Suppressor macrophage (primary cell): Measurements from ENCODE around the gene HOXB3.

Experiments used
- DNase-seq, 4 experiments: peaks; one replicate each; pipeline ENCODE4 v3.0.0-alpha.2; 2020 to 2022
- total RNA-seq, 17 experiments: gene quantifications; one replicate each; lab custom pipeline; 2026; ENCODE audit warnings: mixed read lengths in 6 of 17, inconsistent platforms in 3 of 17; lab: John Stamatoyannopoulos, UW

Gene HOXB3
- 0 to 2.5 (median 0.08) reads per million in 17 experiments for total RNA-seq

DNA sequence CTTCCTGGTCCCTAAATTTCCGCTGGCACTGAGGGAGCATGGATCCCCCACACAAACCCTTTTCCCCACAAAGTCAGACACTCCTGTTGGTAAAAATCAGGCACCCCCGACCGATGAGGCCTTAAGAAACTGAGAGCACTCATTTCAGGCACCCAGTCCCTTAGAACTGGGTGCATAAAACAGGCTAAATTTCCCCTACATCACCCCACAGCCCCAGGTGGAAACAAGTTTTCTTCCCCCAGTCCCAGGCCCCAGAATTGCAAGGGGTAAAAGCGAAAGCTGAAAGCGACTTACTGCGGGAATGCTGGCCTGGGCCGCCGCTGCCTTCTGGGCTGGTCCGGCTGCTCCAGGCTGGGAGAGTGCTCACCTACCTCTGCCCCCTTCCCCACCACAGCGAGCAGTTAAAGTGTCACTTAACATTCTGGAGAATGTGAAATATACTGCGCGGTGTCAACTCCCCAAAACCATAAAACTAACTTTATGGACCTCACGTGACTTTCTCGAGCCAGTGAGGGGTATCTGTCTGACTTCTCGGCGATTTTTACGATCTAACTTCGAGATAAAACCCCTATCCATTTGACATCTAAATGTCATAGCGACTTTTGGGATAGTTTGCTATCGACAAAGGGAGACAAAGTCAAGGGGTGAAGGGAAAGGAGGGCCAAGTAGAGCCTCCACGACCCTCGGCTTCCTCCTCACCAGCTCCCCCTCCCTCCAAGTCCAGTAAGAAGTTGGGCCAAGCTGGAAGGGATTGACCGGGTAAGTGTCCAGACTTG lies at the start of gene HOXB3:
Gene HOXB3, minus strand, starts transcription at position 411 of the 776 bp plus-strand sequence. CDS start 37,767 bp downstream, outside the sequence.
- peak in 1 of 4 experiments; percentile 14 for DNase-seq

DNA sequence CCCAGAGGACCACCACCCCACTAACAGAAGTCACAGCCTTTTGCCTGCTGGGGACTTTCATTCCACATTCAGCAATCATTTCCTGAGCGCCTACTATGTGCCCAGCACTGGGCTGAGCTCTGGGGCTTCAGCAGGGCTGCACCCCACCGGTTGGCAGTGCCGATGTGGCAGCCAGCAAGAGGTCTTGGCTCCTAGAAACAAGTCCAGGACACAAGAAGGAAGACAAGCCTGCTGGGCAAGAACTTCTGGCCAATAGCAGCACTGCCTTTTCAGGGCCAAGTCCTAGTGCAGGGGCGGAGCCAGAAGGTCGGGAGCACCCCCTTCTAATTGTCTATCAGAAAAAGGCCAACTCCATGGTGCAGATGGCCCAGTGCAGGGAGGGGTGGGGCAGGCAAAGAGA lies 49.1 kb upstream of the HOXB3 start:
- DNase-seq = no peak

DNA sequence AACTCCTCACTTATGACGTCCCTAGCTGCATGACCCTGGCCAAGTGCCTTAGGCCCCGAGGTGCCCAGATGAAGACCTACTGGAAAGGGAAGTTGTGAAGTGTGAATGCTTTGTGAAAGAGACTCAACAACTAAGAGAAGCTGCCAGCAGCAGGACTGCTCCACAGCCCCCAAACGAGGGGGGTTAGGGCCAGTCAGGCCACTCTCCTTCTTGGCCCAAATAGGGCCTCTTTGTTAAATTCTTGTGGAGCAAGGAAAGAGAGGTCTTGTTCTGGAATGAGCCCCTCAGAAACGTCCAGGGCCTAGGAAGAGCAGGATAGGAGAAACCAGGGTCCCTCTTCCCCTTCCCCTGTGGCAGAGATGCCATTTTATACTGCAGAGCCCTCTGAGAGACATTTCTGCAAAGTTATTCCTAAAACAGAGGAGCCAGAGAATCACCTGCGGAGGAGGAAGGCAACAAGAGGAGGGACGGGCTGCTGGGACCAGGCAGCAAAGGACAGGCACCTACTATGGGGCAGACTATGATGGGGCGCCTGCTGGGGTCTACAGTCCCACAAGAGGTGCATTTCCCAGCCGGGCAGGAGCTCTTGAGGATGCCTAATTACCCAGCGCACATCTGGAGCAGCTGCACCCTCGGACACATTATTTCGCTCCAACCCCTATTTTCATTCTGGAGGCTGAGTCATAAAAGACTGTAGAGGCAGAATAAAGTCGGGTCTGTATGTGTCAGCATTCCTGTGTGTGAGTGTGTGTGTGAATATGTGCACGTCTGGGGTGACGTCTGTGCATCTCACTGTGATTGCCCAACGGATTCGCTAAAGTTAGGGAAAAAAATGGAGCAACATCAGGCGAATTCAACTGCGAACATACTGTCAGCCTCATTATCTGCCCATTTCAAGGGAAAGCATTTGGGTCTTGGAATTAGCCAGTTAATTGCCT lies 47.6 kb upstream of the HOXB3 start:
- no peak for DNase-seq

GRCh38 chr17:48636177-48637018 lies 46.4 kb upstream of the HOXB3 start:
- DNase-seq = peak; percentile 61 to 83 (median 69)

DNA sequence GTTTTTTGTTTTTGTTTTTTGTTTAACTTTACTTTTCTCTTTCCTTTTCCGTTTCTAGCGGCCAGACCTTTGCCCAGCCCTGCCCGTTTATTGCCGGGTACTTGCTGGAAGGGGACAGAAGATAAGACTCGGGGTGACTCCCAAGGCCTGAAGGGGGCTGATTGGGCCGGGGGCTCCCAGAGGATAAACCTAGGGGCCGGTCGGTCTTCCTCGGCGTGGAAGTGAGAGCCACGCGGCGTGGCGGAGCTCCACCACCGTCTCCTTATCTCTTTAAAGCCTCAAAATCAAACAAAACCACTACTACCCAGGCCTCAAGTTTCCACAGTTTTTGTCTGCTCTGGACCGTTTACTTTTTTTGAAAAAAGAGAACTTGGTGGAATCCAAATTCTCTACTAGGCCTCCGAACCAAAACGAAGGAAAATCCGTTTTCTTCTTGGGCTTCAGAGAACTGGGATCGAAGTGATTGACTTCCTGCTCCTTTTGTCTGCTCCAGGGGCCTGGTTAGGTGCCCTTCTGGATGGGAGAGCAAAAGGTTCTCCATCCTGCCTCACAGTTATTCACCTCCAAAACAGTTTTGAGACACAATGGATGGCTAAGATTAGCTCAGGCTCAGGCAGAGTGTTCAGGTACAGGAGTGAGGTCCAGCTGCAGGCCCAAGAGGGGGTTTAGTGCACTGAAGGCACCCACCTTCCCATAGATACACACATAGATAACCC lies 44.6 kb upstream of the HOXB3 start:
- no peak for DNase-seq

GRCh38 chr17:48633266-48633677 lies 43.2 kb upstream of the HOXB3 start:
- no peak for DNase-seq

- DNase-seq = no peak
Measured at GRCh38 chr17:48632579-48633265, 42.7 kb upstream of the HOXB3 start.

GRCh38 chr17:48631693-48632578 lies 41.9 kb upstream of the HOXB3 start:
- DNase-seq = no peak

- DNase-seq = no peak
Measured at GRCh38 chr17:48630925-48631692, 41.1 kb upstream of the HOXB3 start.

DNA sequence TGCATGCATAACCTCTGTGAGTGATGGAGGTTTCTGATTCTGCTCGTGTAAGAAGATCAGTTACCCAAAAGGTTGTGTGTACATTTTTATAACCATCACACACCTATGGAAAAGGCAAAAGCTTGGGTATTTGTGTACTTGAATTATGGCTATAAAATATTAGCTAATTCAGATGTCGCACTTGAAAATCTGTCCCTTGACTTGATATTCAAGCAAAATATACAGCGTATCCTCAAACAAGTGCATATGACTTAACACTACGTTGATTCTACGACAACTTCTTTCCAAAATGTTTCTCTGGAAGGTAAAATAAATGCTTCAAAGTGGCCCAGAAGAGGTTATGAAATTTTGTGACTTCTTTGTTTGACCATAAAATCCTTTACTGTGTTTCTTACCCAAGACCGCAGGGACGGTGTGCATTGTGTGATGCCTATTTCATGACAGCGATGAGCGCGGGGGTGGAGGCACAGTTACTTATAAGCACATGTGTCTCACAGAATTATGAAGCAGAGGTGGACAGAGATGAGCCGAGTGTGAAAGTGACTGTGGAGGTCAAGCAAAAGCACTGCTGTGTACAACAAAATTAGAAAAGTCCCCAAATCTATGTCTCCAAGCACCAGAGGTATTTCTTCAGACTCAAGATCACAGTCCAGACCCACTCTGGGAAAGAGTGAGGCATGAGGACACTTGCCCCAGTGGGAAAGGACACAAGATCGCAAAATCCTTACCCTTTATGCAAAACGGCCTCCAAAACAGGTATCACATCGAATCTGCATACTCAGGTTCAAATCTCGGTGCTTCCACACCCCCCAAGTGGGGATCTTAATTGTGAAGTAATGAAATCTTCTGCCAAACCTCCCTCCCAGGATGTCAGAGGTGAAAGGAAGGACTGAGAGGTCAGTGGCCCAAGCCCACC lies 40.2 kb upstream of the HOXB3 start:
- DNase-seq = no peak

DNA sequence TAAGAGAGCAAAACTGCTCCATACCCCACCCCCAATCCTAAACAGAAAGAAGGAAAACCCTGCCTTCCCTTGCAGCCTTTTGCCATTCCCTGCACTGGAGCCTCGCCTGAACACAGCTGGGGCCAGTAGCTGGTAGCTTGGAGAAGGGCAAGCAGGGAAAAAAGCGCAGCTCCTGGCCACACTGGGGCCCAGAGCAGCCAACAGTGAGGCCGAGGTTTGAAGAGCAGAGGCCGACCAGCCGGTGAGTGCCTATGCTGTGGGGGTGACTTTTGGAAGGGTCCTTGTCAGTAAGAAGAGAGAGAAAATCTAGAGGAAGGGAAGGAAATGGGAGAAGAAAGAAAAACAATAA lies 39.3 kb upstream of the HOXB3 start:
- no peak for DNase-seq

GRCh38 chr17:48628649-48629410 lies 38.8 kb upstream of the HOXB3 start:
- DNase-seq = peak; percentile 24 to 64 (median 52)

DNA sequence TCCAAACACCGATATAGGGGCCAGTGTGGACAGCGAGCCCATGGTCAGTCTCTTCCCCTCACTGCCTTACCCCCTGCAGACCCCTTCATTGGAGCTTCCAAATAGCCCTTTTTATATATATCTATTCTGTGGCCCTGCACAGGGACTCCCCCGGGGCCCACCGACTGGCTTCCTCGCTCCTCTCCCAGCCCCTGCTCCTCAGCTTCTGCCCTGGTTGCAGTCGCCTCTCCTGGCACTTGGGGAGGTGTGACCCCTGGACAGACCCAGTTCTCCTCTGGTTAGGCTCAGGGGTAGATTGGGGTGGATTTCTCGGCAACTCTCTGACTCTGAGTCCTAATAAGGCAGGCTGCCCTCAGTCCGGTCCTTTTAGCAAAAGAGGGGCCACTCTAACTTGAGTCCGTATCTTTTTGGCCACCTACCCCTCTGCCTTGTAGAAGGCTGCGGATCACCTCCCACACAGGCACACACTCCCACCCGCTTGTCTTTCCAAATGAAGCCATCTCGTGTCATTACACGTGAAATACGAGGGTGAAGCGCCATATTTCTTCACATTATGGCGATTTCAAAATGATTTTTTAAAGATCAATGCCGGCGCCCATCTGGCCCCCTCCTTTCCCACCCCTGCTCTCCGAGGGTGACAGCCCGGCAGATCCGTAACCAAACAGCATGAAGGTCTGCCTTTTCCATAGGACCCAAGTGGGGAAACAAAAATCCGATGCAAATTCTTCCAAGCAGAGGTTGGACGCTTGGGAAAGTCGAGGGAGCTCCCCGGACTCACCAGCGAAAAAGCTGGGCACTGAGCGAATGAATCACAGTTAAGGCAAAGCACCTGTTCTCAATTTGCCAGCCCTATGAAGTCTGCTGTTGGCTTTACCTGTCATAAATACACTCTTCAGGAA lies 37.8 kb upstream of the HOXB3 start:
- no peak for DNase-seq

- DNase-seq = no peak
Measured at GRCh38 chr17:48627118-48627597, 37.1 kb upstream of the HOXB3 start.

GRCh38 chr17:48626245-48627117 lies 36.4 kb upstream of the HOXB3 start, which contains the start of gene HOXB9:
TSS of gene HOXB9 (minus strand) at chr17:48626358. CDS start at chr17:48626269, 89 bp downstream.
- no peak for DNase-seq
